GM10266 (cell line): ENCODE data around the gene GNB1L.

Experiments used
- DNase-seq: peaks from one replicate; pipeline ENCODE4 v3.0.0; 2012; ENCODE audit errors: extremely low spot score
- CTCF ChIP-seq: IDR thresholded peaks from 2 replicates; pipeline ENCODE4 v1.5.1; 2012; ENCODE audit warnings: mild to moderate bottlenecking, low read depth; ENCODE audit not compliant: control insufficient read depth, insufficient read depth; ENCODE audit errors: missing control alignments

GNB1L gene

GRCh38 chr22:19855504-19856409 lies 1.1 kb upstream of the GNB1L start:
- no peak for TF ChIP-seq CTCF
- peak; percentile 79 for DNase-seq

DNA sequence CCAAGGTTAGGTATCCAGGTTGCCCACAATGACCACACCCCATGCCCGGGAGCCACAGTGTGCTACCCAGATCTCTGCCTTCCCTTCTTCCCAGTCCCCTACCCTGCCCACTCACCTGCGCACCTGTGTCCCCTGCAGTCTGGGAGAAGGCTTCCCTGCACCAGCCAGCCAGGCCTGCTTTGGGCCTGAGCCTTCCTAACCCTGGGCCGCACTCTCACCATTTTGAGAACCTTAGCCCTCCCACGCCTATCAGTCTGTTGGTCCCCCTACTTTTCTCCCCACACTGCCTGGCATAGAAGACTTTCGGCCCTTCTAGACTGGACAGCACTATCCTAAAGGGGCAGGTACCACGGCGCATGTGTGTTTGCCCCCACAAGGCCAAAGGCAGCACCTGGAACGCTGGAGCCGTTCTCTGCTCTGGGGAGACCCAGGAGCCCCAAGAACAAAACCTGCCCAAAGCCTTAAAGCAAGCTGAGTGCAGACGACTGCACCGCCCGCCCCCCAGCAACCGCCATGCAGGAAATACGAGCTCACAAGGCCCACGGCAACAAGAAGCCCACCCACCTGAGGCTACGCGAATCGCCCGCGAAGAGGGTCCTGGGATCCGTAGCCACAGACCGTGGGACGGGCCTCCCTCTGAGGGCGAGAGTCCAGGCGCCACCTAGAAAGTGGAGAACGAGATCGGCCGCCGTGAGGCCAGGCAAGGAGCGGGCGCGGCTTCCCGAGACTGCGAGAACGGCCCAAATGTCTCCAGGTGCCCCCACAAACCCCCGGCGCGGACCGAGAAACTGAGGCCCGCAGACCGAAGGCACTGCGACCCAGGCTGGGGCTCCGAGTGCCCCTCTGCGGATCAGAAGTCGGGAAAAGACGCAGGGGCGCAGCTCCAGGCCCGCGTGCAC lies 546 bp downstream of the GNB1L start:
- DNase-seq, result peak; percentile 40
- TF ChIP-seq CTCF, result no peak

GRCh38 chr22:19853058-19853878 lies 1.4 kb downstream of the GNB1L start:
- no peak for TF ChIP-seq CTCF
- DNase-seq, result no peak

GRCh38 chr22:19852177-19852781 lies 2.4 kb downstream of the GNB1L start:
- no peak for TF ChIP-seq CTCF
- DNase-seq, result no peak

DNA sequence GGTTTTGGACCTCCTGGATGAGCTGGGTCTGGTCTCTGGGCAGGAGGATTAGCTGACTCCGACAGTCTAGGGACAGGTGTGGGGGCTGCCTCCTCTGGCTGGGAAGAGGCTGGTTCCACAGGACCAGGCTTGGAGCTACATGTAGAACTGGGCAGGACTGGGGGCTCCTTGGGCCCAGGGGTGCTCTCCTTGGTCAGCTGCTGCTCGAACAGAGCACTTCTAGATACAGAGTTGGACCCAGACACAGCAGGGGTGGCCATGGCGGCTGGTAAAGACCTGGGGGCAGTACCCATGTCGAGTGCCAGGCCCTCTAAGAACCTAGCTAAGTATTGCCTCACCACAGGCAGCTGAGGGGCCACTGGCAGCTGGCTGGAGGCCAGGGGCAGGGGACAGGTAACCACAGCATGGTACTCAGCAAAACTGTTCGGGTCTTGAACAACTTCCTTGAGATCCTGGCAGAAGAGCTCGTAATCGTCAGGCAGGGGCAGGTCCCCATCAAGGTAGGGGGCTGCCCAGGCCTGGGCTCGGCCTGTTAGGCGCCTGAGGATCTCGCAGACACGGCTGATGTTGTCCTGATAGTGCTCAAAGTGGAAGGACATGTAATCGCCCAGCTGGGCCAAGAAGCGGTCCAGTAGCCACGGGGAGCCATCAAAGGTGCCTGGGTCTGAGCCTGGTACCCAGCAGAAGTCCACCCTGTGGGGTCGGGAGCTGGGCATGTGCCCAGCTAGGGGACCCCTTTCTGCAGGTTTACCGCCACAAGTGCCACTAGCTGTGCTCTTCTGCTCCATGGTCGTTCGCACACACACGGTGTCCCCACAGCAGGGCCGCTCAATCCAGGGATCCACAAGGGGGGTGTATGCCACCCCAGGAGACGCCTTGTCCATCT lies 3.1 kb downstream of the GNB1L start:
- no peak for DNase-seq
- TF ChIP-seq CTCF, result no peak

- no peak for DNase-seq
- TF ChIP-seq CTCF, result no peak
Observed at GRCh38 chr22:19850763-19851109, 3.9 kb downstream of the GNB1L start.
